OCI-LY3 (cell line): Measurements from ENCODE around the gene TROAP.

Experiments
- EZH2phosphoT487 ChIP-seq: fragments of 200-600 bp; shearing (Covaris generic); IDR thresholded peaks from 2 replicates; pipeline ENCODE4 v1.6.1; 2018; ENCODE audit warnings: antibody characterized with exemption, mixed run types, low read depth
- TF ChIP-seq, protein P1 (sequence below): fragments of 200-600, 300-600 bp; sonication (generic); IDR thresholded peaks from 2 replicates; pipeline ENCODE4 v1.5.1; 2014; ENCODE audit warnings: antibody characterized with exemption, low read length, low read depth

DNA sequence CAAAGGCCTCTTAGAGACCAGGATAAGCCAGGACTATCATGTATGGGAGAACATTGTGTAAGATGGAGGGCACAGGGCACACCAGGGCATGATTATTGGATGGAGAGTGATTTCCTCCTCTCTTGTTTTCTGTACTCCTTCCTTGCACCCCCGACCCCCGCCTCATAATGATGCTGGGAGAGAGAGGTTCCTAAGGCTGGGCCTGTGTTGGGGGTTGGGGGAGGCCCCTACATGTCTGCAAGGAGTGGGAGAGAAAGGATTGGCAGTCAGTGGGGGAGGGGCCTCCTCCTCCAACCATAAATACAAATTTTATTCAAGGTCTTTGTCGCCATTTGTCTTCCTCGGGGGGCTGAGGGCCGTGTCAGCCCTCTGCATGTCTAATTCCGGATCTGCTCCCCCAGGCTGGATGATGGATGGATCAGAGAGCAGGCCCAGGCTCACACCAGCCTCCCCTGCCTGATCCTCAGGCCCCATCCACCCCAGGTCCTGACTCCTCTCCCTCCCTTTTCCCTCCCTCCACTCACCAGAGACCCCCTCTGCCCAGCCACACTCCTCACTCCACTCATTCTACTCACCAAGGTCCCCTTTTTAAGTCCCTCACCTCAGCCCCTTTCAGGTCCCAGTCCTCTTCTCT lies 15.9 kb downstream of the TROAP start:
- TF ChIP-seq, protein P1, sequence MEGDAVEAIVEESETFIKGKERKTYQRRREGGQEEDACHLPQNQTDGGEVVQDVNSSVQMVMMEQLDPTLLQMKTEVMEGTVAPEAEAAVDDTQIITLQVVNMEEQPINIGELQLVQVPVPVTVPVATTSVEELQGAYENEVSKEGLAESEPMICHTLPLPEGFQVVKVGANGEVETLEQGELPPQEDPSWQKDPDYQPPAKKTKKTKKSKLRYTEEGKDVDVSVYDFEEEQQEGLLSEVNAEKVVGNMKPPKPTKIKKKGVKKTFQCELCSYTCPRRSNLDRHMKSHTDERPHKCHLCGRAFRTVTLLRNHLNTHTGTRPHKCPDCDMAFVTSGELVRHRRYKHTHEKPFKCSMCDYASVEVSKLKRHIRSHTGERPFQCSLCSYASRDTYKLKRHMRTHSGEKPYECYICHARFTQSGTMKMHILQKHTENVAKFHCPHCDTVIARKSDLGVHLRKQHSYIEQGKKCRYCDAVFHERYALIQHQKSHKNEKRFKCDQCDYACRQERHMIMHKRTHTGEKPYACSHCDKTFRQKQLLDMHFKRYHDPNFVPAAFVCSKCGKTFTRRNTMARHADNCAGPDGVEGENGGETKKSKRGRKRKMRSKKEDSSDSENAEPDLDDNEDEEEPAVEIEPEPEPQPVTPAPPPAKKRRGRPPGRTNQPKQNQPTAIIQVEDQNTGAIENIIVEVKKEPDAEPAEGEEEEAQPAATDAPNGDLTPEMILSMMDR = no peak
- no peak for TF ChIP-seq EZH2phosphoT487
